GM12801 (cell line): Measurements from ENCODE around the gene PIP5KL1.

Experiments
- TF ChIP-seq, protein P1 (sequence below): IDR thresholded peaks from one replicate; pipeline ENCODE4 v1.5.1; 2011; ENCODE audit warnings: control low read depth; ENCODE audit not compliant: insufficient read length; ENCODE audit errors: extremely low read depth

Gene PIP5KL1

DNA sequence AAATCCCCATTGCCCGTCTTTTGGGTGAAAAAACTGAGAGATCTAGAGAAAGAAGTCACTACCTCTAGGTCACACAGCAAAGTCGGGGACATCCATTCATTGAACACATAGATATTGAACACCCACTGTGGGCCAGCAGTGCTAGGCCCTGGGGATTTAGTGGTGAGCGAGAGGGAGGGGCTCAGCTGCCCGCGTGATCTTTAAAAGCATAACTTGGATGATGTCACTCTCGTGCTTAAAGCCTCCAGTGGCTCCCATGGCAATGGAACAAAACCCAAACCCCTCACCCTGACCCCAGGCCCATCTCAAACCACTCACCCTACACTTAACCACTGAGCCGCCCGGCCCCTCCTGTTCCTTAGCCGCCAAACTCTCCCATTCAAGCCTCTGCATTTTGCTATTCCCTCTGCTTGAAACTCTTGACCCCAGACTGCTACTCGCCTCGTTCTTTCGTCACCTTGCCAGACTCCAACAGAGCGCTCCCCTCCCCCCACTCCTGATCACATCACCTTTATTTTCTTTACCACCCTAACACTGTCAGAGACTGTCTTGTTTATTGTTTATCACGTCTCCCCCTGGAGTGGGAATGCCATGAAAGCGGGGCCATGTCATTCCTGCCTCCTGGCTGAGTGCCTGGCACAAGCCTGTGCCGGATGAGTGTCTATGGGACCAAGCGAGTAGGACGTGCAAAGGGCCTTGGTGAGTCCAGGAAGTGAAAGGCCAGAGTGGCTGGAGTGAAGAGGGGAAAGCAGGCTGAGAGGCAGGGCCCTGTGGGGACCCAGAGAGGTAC, 710 bp upstream of the PIP5KL1 start:
- TF ChIP-seq, protein P1, sequence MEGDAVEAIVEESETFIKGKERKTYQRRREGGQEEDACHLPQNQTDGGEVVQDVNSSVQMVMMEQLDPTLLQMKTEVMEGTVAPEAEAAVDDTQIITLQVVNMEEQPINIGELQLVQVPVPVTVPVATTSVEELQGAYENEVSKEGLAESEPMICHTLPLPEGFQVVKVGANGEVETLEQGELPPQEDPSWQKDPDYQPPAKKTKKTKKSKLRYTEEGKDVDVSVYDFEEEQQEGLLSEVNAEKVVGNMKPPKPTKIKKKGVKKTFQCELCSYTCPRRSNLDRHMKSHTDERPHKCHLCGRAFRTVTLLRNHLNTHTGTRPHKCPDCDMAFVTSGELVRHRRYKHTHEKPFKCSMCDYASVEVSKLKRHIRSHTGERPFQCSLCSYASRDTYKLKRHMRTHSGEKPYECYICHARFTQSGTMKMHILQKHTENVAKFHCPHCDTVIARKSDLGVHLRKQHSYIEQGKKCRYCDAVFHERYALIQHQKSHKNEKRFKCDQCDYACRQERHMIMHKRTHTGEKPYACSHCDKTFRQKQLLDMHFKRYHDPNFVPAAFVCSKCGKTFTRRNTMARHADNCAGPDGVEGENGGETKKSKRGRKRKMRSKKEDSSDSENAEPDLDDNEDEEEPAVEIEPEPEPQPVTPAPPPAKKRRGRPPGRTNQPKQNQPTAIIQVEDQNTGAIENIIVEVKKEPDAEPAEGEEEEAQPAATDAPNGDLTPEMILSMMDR: no peak

DNA sequence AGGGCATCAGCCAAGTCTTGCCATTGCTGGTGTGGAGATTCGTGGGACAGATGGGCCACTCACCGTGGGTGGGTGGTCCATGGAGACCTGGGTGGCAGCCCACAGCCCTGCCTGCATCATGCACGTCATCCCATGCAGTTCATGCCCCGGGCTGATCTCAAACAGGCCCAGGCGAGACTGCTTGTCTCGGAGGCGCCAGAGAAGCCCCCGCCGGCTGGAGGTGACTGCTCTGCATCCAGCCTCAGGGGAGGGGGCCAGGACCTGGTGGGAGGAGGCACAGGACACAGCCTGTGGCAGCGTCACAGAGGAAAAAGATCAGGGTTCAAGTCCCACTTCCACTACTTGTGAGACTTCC, 975 bp downstream of the PIP5KL1 start:
- TF ChIP-seq, protein P1: no peak

DNA sequence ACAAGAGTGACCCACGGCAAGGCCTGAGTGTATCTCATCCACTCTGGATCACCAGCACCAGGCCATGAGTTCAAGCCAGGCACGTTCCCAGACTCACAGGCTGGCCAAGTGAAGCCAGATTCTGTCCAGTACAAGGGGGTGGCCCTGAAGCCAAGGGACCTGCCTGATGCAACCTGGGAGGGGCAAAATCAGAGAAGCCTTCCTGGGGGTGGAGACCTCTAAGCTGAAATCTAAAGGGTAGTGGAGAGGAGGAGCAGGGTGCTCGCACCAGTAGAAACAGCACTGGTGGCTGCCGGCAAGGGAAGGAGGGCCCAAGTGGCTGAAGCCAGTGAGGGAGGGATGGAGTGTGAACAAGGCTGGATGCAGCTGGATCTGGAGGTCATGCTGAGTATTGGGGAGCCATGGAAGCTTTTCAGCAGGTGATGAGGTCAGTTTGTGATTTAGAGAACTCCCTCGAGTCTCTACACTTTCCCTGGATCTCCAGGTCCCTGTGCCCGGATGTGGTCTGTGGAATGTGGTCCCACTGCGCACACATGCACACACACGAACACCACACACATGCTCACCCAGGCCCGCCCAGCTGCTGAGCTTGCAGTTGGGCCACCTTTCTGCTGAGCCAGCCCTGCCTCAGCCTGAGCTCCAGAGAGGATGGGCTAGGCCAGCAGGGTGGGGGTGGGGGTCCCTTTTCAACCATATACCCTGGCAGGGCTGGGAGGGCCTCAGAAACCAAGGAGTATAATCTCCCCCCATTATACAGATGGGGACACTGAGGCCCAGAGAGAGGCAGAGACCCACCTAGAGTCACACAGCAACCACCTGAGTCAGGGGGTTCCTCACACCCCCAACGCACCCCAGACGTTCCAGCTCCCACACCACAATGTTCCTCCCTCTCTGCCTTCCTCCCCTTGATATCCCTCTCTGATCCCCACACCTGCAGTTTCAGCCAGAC, 1.6 kb downstream of the PIP5KL1 start:
- TF ChIP-seq, protein P1: no peak

DNA sequence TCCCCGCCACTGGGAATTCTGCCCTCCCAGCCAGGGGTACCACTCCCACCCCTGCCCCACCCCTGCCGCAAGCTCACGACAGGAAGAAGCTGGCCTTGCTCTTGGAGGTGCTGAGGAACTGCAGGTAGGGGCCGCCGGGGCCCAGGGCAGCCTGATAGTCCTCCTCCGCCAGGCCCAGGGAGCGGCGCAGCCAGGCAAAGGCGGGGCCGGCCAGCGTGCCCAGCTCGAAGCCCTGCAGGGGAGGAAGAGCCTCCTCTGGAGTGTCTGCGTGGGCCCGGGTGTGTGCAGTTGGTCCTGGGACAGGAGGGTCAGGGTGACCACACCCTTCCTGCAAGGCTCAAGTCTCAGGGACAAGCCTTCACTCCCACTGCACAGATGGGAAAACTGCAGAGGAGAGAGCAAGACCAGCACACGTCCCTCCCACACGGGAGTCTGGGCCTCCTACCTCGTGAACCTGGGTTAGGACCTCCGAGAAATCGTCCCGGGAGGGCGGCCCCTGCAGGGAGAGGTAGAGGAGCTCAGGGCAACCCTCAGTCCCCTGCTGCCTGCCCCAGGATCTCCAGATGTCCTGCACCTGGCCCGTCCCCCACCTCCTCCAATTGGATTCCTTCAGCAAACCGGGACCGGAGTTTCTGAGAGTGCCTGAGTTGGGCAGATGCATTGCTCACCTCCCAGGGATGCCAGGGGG, 2.4 kb downstream of the PIP5KL1 start:
- TF ChIP-seq, protein P1: no peak

DNA sequence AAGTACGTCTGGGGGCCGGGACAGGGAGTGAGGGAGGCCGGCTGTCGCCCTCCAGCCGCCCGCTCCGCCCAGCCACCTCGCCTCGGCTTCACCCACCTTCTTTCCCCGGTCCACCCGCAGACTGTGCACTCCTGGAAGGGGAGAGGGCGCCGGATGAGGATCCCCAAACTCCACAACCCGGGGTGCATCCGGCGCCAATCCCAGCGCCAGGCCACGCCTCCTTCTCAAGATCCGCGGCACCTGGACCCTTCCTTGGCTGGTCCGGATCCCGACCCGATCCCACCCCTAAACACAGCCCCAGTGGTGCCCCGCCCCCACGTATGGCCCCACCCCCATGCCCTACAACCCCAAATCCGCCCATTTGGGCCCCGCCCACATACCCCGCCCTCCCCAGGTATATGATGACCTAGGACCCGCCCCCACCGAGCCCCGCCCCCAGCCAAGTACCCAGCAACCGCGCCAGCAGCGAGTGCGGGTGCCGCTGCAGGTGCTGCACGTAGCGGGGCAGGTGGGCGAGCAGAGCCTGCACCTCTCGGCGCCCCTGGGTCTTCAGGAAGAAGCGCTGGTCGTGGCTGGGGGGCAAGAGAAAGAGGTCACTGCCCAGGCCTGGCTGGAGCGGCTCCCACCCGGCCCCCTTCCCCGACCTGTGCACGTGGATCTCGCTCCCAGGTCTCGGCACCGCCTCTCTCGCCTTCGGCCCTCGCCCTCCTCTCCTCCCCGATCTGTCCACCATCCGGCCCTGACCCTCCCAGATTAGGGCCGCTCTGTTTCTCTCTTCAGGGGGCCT, 3.2 kb downstream of the PIP5KL1 start:
- TF ChIP-seq, protein P1: no peak

DNA sequence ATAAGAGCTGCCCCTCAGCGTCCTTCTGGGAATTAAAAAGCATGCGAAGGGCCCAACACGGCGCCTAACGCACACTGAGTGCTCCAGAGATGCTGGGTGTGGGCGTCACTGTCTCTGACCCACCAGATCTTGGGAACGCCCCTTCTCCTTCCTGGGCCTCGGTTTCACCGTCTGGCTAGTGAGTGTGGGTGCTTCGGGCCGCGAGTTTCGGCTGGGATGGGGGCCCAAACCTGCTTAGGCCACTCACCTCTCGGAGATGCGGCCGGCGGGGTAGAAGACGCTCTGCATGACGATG, 3.7 kb downstream of the PIP5KL1 start:
- TF ChIP-seq, protein P1: no peak
